NCI-H146 (cell line): ENCODE data around the gene CDKAL1.
"Not testable (repeated sequence)": the region's sequence is repeated elsewhere in the genome, so short reads cannot be mapped to it uniquely, and the experiment has no call there.

Experiments used
- DNase-seq: peaks from one replicate; lab custom pipeline; 2025; lab: John Stamatoyannopoulos, UW

Gene CDKAL1

DNA sequence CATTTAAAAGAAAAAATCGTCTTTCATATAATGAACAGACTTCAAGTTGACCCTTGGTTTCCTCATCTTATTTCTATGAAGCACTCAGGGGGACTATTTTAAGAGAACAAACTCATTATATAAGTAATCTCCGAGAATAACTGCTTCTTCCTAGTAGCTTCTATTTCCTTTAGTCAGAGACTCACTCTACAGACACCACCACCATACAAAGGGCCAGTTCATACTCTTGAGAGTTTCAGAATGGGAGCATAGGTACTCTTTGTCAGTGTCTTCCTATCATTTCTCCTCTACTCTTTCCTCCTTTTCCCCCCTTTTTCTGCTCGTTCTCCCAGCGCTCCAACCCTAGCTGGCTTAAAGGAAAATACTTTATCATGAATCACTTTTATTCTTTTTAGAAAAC, 104.9 kb downstream of the CDKAL1 start:
- no peak for DNase-seq

- DNase-seq = no peak
These were observed 105.9 kb downstream of the CDKAL1 start for GRCh38 chr6:20640181-20640580.

DNA sequence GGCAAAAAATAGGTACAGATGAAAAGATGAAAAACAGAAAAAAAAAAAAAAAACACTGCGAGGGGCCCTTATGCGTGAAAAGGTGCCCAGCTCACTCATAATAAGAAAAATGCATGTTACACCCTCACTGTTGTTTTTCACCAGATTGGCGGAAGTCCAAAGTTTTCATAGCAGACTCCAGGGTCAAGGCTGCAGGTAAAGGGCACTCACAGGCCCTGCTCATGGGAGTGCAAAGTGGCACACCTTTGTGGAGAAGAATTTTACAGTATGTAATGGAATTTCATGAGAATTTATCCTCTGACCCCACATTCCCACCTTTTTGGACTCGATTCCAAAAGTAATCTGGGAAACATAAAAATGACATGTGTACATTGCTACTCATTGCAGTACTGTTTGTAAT, 108.2 kb downstream of the CDKAL1 start:
- no peak for DNase-seq

DNA sequence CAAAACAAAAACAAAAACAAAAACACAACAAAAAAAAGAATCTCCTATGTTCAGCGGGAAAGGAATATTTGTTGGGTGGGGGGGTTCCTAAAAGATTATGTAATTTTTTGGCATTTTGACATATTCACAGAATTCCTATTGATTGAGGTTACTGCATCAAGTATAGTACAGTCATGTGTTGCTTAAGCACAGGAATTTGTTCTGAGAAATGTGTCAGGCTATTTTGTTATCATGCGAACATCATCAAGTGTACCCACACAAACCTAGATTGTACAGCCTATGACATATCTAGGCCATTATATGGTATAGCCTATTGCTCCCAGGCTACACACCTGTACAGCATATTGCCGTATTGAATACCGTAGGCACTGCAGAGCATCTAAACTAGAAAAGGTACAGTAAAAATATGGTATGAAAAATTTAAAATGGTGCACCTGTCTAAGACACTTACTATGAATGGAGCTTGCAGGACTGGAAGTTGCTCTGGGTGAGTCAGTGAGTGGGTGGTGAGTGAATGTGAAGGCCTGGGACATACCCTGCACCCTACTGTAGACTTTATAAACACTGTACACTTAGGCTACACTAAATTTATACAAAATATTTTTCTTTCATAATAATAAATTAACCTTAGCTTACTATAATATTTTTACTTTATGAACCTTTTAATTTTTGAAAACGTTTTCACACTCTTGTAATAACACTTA, 110.6 kb downstream of the CDKAL1 start:
- DNase-seq = no peak

DNA sequence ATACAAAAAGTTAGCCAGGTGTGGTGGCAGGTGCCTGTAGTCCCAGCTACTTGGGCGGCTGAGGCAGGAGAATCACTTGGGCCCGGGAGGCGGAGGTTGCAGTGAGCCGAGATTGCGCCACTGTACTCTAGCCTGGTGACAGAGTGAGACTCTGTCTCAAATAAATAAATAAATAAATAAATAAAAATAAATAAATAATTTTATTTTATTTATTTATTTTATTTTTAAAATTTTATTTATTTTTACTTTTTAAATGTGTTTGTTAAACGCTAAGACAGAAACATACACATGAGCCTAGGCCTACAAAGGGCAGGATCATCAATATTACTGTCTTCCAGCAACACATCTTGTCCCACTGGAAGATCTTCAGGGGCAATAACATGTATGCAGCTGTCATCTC, 111.3 kb downstream of the CDKAL1 start:
- not testable (repeated sequence) for DNase-seq

DNA sequence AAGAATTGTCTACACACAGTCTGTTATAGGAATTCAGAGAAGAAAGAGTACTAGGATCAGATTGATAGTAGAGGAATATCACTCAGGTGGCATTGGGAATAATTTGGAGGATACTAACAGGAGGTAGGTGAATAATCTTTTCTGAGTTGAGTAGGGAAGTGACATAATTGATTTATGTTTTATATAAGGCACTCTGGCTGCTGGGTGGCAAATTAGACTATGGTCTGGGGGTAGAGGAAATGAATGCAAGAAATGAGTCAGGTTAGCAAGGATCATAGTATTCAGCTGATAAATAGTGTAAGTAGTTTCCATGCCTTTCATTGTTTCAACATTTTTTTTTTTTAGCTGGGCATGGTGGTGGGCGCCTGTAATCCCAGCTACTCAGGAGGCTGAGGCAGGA, 113.3 kb downstream of the CDKAL1 start:
- DNase-seq = no peak

- not testable (repeated sequence) for DNase-seq
These were observed 115.6 kb downstream of the CDKAL1 start for GRCh38 chr6:20649696-20650470.

DNA sequence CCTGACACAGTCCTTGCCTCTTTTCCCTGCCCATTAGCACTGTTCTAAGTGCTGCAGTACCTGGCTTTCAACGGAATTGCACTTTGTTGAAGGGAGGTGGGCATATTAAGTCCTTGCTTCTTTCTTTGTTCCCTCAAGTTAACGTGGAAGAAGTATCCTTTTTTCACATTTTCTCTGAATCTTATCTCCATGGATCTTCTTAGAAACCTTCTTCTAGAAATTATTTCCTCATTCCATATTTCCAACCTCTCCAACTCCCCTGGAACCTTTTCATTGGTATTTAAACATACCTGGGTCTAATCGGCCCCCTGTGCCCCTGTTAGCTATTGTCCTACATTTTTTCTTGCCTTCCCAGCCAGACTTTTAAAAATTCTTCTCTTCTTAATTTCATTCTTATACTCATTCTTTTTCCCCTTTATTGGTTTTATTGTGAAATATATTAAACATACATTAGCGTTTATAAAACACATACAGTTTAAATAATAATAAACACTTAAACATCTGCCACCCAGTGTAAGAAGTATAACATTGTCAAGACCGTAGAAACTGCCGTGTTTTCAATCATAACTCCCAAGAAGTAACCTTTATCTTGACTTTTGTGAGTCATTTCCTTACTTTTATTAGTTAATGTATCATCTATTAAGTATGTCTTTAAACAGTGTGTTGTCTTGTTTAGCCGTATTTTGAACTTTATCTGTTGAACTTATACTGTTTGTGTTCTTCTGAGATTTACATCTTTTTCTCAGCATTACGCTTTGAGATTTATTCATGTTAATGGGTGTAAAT, 118.2 kb downstream of the CDKAL1 start:
- no peak for DNase-seq

DNA sequence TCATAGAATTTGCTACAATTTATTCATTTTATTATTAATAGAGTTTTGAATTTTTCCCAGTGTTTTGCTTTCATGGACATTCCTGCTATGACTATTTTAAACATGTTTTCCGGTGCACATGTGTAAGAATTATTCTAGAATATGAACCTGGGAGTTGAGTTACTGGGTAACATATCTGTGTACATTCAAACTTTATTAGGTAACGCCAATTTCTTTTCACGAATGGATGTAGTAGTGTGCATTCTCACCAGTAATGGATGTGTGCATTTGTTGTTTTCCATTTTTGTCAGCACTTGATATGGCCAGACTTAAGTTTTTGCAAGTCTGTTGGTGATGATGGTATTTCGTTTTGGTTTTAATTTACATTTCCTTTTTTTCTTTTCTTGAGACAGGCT, 118.8 kb downstream of the CDKAL1 start:
- no peak for DNase-seq

DNA sequence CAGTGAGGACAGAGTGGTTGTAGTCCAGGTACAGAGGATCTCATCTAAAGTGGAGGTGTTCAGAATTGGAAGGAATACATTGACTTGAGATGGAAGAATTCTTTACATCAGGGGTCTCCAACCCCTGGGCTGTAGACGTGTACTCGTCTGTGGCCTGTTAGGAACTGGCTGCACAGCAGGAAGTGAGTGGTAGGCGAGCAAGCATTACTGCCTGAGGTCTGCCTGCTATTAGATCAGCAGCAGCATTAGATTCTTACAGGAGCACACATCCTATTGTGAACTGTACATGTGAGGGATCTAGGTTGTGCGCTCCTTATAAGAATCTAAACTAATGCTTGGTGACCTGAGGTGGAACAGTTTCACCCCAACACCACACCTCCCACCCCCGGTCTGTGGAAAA, 121.1 kb downstream of the CDKAL1 start:
- no peak for DNase-seq

DNA sequence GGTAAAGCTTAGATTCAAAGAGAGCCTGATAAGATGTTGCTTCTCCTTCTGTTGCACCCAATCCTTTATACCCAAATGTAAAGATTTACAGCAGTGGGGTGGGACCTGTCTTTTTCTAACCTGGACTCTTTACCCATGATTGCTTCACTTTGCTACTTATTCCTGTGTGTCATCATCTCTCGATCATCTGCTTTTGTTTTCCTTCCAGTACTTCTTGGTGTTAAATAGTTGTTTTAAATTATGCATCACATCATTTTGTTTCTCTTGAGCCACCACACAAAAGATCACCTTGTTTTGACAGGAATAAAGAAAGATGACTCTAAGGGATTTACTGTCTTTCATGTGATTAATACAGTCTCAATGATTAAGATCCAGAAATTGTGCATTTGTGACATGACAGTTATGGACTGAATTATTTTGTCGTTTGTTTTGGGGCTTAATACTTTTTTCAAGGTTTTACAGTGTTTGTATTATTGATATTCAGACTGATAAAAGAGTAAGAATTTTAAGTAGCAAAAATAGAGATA, 123.1 kb downstream of the CDKAL1 start:
- no peak for DNase-seq

DNA sequence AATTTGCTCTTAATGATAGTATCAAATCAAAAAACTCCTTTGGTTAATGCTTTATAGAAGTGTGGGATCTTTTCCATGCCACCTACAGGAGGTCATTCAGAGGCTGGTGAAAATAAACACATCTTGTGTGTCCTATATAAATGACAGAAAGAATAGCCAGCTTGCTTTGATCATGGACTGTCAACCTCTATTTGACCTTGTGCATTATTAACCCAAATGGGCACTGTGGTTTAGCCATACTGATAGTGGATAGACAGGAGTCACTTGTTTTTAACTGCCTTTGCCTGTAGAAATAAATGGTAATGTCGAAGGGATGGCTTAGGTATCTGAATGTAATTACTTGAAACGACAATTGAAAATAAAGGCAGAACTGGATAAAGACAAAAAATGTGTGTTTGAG, 123.8 kb downstream of the CDKAL1 start:
- peak; percentile 41 for DNase-seq

DNA sequence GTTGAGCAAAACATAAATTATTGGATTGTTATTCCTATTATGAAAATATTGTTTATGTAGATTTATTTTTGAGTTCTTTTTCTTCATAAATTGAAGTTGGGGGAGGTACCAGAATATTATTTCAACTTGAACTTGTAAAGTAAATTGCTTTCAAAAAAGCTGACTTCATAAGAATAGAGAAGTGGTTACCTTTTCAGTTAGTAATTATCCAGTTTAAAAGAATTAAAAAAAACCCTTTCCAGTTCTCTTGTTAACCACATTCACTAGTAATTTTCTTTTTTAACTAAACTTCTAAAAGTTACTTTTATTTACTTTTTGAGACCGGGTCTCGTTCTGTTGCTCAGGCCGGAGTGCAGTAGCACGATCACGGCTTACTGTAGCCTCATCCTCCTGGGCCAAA, 124.3 kb downstream of the CDKAL1 start:
- no peak for DNase-seq

- no peak for DNase-seq
These were observed 126.3 kb downstream of the CDKAL1 start for GRCh38 chr6:20660534-20660933.

DNA sequence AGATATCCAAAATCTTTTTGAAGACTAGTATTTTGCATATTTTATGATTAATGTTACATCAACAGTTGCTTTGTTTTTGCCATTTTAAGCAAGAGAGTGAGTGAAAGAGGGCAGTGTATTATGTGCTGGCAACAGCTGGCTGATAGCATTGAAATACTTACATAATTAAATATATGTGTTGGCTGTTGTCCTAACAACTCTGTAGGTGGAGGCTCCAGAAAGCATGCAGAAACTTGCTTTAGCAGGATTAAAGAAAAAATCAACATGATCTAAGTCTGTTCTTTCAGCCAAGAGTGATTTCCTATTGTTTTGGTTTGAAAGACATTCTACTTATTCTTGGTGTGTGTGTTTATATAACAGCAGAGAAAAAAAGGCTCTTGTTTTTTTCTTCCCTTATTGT, 127.5 kb downstream of the CDKAL1 start:
- DNase-seq = peak; percentile 83

DNA sequence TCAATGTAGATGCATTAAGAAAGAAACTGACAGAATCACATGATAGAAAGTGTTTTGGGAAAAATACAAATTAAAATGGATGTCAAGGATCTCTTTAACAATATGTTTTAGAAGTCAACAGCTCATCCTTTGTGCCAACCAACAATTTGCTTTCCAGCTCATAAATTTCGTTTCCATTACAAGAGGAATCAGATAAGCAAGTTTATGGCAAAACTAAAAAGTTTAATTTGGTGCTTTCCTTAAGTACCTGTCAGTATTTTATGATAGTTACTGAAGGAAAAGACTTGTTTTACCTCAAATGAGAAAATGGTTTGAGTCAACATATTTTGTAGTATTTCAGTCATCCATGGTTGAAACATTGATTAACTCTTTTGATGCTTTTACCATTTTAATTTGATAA, 130.0 kb downstream of the CDKAL1 start:
- no peak for DNase-seq

DNA sequence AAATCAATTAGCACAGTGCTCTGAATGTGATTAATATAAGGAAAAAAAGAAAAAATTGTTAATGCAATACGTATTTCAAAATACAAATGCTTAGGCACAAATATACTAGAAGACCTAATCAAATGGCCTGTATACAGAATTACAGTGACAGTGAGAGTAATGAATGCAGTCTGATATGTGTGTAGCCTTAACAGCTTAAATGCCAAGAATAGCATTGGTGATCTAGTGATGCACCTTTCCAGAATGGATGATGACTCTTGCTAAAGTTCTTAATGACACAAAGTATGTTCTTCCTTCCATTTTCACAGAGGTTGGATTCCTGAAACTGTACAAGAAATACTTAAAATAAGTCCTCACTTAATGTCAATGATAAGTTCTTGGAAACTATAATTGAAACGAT, 131.0 kb downstream of the CDKAL1 start:
- DNase-seq = no peak

DNA sequence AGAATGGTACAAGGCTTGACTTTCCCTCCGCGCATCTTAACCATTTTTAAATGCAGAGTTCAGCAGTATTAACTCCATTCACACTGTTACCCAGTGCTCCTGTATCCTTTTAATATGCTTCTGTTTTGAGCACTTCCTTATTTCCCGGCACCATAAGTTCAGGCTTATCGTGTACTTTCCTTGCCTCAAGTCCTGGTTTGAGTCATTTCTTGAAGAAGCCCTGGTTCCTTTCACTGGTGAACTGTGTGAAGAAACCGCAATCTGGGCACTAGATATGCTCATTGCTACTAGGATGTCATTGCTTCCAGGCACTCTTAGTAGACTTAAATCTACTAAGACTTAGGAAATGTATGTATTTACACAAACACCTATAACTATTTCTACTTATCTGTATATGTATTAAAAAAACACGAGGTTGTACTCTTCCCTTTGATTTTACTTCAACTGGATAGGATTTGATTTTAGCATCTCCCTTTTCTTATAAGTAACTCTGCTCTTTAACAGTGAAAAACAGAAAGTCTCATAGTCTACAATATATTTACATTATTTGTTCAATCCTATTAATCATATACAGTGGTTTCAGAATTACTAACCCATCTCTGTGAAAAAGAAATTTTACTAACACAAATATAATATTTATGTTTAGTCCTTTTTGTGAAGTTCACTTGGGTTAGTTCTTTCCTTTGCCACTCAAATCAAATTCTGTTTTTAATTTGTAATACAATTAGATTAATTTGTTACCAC, 135.5 kb downstream of the CDKAL1 start:
- DNase-seq = no peak

- no peak for DNase-seq
These were observed 136.5 kb downstream of the CDKAL1 start for GRCh38 chr6:20670750-20671149.

- DNase-seq = no peak
These were observed 137.8 kb downstream of the CDKAL1 start for GRCh38 chr6:20672038-20672437.

- no peak for DNase-seq
These were observed 139.2 kb downstream of the CDKAL1 start for GRCh38 chr6:20673458-20673857.

DNA sequence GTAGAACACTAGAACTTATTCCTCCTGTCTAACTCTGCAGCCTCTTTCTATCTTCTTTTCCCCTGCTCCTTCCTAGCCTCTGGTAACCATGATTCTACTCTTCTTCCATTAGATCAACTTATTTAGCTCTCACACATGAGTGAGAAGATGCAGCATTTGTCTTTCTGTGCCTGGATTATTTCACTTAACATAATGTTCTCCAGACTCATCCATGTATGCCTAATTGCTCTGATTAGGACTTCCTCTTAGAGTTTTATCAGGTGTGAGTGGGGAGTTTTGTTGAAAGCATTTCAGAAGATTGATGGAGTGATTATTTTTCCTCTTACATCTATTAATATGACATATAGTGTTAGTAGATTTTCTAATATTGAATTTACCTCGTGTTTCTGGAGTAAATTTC, 140.4 kb downstream of the CDKAL1 start:
- no peak for DNase-seq
